Gastrocnemius medialis (tissue), 4 donors: ENCODE data around the gene SUN1.

ENCODE experiments used
- CTCF ChIP-seq, 5 experiments: fragments of 450-650 bp in 3 of 5; fragments of 200-600 bp in 2 of 5; sonication (generic) in 2 of 5; IDR thresholded peaks in 4 of 5; conservative IDR thresholded peaks in 1 of 5; 1 replicate in 4 of 5; 2 replicates in 1 of 5; pipeline ENCODE4 v1.5.1; 2016 to 2019; ENCODE audit warnings: antibody characterized with exemption in 5 of 5, mild to moderate bottlenecking in 3 of 5, moderate library complexity in 3 of 5
- POLR2A ChIP-seq, 2 donors: fragments of 450-650 bp; IDR thresholded peaks; one replicate each; pipeline ENCODE4 v1.6.1; 2017; ENCODE audit warnings: antibody characterized with exemption in 2 of 2, mild to moderate bottlenecking in 2 of 2, moderate library complexity in 2 of 2

- TF ChIP-seq CTCF (IDR thresholded peaks at IDR 0.05 in 4 of 5, conservative IDR thresholded peaks at IDR 0.05 in 1 of 5) (no peak), POLR2A (IDR thresholded peaks at IDR 0.05) (no peak)
These were observed 85.2 kb downstream of the SUN1 start for GRCh38 chr7:917255-918117.
